HG03460 (cell line): ENCODE data around the gene SEMA3D.

Experiments
- ATAC-seq: cut with Tn5 transposase; IDR thresholded peaks from one replicate; pipeline ENCODE4 v1.9.1; 2021; ENCODE audit not compliant: unreplicated experiment

Gene SEMA3D

DNA sequence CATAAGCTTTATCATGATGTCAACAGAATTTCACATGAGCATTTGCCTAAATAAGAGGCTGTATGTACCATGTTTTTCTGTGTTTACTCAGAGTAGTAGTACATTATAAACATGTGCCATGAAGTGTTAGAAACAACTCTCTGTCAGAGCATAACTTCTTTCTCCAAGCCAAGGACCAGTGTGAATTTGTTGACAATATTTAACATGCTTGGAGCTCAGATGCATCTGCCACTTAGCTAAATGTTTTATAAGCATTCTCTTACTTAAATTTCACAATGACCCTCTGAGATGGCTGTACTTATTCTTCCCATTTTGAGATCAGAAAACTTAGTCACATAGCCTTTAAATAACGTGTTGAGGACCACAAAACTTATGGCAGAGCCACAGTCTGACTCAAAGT, 105.0 kb downstream of the SEMA3D start:
- ATAC-seq: no peak

DNA sequence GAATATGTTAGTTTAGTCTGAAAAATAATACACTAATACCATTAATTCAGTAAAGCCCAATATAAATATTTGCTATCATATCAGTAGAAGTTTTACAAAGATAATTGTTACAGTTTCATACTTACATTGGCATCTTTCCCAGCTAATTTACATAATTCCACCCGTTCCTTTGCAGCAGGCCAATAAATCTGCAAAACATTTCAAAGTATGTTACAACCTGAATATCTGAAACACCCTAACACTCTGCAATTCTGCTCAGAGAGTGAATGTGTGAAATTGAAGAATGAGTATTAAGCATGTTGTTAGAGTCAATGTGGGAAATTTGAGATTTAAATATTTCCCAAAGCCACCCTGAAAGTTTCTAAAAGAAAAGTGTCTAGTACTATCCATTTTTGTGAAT, 105.5 kb downstream of the SEMA3D start:
- ATAC-seq: no peak

DNA sequence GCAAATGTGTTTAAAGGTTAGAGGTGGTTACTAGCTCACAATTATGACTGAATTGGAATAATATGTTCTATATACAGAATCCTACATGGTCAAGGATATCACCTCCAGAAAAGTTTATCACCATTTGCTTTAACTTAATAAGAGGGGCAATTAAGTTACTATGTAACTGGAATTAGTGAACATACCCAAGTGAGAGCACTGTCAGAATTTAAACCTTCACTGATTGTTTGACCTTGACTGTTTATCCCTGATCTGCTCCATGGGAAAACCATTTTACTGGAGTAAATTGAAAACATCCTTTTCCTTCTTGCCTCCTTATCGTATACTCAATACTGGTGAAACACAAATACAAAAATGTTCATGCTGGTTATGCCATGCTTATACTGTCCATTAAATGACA, 107.4 kb downstream of the SEMA3D start:
- no peak for ATAC-seq

DNA sequence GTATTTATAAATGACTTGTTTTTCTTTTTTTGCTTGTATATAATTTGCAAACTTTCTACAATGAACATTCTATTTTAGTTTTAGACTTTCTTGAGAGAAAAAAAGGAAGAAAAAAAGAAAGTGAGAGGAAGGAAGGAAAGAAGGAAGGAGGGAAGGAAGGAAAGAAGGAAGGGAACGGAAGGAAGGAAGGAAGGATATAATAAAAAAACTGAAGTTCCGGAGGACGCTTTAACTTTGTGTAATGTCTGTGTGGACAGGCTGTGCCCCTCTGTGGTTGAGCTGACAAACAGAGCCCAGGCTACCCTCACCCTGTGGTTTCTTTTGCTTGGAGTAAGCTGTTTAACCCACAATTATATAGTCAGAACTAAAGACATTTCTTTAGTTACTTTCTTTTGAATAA, 108.7 kb downstream of the SEMA3D start:
- no peak for ATAC-seq

DNA sequence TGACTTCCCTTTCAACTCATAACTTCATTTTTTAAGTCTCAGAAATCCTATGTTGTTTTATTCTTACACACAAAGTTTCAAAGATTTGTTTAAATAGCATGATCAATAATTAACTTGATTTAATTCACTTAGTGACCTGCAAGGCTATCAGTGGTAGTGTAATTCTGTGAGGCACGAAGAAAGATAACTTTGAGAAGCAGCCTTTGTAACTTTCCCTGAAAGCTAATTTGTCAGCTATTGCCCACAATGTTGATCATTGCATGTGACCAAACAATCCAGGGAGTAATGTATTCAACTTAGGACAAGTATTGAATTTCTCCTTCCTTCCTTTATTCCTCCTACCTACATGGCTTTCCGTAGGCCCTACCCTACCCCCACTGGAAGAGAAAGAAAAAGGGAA, 111.0 kb downstream of the SEMA3D start:
- no peak for ATAC-seq

DNA sequence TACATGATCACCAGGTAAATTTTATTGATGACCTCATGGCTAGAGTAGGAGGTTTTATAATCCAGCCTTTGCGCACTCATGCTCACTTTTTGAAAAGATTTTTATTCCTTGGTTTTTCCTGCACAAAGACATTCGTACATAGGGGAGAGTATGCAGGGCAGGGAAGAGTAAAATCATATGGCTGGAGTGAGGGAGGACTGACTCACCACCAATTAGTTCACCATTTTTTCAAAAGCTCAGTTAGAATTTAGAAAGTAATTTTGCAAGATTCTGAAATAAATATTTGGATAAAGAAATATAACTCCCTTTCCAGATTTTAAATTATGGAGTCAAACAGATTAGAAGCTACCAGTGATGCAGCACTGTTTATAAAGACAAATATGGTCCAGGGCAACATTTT, 111.9 kb downstream of the SEMA3D start:
- ATAC-seq: no peak

DNA sequence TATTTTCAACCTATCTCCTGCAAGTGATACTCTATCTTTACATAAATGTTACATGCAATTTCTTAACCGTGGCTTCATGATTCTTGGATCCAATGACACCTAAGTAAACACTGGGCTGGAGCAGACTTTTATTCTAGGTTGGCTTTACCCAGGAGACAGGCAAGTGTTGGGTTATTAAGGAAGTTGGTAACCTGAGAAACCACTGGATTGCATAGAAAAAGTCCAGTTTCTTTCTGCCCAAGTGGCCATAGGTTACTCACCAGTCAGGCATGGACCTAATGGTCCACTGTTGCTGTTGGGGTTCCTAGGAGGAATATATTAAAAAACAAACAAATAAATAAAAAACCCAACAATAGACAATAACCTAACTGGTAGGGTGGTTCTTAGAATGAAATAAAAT, 112.8 kb downstream of the SEMA3D start:
- no peak for ATAC-seq

DNA sequence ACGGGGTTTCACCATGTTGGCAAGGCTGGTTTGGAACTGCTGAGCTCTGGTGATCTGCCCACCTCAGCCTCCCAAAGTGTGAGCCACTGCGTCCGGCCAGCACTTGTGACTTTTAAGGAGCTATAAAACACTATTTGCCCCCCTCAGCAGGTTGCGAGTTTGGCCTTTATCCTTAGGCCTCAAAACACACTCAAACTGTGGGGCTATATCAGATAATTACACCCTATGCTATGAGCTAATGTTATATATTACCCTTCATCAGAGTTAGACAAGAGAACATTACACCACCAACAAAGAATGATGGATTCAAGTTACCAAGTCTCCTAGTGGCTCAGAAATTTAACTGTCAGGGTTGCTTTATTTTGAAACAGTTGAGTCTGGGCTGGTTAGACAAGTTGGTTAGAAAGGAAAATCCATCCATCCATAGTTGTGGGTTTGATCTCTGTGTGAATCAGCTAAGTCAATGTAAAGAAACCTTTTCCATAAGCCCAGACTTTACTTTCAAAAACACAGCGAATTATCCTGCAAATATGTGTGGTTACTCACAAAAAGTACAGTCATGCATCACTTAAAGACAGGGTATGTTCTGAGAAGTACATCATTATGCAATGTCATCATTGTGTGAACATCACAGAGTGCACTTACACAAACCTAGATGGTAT, 115.8 kb downstream of the SEMA3D start:
- ATAC-seq: no peak

DNA sequence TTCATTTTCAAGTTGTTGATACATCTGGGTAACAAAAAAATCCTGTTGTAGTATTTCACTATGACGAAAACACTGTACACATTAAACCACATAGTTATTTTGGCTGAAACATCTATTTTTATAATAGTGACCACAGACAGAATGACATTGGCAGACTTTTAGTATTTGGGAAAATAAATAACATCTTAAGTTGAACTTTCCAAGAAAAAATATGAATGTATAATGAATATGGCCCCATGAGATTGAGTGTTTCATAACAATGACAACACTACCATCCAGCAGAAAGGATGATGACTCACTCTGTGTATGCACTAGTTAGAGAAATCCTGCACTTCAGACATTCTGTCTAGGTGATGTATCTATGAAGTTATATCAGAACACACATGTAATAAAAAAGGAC, 118.1 kb downstream of the SEMA3D start:
- ATAC-seq: no peak

DNA sequence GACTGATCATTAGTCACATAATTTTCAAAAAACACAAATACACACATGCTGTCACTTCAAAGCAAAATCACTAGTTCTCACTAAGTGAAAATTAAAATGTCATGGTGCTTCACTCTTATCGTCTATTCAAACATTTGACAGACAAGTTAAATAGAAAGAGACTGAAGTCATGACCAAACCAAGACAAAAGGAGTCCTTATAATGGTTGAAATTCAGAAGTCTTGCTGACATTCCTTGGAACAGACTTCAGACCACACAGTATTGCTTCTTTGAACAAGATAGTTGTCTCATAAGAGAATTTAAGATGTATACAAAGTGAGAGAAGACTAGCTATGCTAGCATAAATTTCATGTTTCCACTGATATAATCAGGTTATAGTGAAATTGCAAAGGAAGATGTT, 119.5 kb downstream of the SEMA3D start:
- ATAC-seq: no peak

DNA sequence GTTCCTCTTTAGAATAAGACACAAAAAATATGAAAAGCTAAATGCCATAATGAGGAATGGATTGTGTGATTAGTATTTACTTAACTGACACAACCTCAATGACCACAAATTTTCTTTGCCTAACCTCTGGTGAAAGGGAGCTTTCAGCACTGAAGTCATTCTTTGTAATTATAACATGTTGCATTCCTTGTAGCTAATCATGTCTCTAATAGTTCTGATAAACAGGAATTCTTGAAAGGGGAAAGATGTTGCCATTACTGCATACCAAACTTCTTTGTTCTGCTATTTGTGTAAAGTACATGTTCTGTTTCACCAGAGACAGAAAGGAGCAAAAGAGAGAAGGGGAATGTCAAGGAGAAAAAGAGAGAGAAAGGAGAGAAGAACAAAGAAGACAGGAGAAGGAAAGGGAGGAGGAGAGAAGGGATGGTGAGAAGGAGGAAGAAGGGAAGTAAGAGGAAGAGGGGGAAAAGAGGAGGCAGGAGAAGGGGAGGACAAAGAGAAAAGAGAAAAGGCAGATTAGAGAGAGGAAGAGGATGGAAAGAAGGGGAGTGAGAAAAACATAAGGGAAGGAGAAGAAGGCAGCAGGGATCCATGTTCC, 120.9 kb downstream of the SEMA3D start:
- ATAC-seq: no peak

DNA sequence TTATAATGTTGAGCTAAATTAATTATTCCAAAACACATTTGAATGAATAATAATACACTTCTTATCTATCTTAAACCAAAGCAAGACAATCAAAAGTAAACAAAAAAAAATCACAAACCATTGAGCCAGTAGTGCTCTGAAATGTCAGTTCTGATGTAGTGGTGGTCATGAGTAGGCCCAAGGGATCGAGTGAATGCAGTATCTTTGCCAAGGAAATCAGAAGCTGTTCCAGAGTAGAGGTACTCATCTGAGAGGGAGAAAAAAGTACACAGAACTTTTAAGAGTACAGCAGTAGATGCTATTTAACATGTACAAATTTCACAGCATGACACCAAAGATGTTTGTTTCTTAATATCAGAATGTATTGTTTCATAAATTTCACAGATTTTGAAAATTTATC, 121.5 kb downstream of the SEMA3D start:
- ATAC-seq: no peak

DNA sequence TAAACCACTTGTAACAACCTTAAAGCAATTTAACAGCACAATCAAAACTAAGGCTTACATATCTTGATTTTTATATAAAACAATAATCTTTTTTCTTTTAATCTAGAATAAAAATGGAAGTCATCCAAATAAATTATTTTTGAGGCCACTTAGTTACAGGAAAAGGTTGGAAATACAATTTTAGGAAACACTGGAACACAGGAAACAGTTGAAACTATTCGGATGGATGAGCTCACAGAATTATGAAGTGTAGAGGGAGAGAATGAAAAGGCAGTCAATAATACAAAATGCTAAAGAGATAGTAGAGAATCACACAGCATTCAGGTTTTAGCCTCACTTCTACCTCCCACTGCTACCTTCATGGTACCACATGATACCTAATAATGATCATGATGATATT, 124.2 kb downstream of the SEMA3D start:
- no peak for ATAC-seq

DNA sequence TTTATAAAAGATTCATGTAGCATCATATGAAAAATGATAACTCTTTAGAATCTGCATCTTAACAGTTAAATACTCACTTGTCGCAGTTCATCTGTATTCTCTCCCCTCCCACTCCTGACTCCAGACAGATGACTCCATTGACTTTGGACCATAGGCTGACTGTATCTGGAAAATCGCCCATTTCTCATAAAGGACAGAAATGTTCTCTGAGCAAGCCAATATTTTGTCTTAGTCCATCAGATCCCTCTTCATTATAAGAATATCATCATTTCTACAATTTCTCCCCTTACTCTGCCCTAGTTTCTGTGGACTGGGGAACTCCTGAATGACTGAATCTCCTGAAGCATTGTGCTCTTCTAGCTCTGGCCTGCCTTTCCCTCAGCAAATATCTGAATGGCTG, 125.4 kb downstream of the SEMA3D start:
- ATAC-seq: no peak

DNA sequence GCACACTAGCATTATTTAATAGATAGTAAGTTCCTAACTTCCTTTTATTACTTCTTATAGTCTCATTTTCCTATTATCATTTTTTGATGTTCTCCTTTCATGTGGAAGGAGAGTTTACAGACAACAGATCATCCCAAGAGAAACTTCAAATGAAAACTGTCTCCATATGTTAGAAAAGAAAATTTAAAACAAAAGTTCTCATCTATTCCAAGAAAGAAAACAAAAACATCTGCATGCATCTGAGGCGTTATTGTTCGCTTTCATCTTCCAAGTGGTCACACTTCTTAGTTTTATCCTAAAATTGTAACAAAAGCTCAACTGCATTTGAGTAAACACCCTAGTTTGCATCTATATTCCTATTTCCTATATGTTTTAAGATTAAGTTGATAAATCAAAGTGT, 126.2 kb downstream of the SEMA3D start:
- no peak for ATAC-seq

DNA sequence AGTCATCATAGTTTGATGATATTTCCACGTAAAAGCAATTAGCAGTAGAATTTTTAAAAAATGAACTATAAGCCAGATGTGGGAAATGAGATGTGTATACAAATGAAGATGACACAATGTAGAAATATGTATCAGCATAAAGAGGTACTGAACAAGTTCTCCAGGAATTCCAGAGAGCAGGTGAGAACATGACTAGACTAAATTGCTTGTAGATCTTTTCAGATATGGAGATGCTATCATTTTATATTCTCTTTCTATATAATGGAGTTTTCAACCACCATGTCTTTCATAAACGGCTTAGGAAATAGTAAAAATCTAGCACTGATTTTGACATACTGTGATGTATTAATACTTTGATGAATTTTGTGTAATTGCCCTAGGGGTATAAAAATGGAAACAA, 130.9 kb downstream of the SEMA3D start:
- ATAC-seq: no peak

DNA sequence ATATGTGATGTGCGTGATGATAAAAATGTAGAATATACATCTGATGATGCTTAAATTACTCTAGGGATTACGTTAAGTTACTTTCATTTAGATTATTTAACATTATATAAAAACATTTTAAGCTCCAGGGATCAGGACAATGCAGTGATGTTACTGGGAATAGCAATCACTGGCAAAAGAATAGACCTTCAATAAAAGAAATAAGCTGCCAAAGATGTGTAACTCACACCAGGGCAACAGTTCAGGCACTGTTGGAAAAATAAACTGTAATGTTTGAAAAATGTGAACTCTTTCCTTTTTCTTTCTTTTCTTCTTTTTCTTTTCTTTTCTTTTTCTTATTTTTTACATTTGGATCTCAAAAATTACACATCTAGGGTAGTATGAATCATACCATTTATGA, 131.7 kb downstream of the SEMA3D start:
- ATAC-seq: no peak

DNA sequence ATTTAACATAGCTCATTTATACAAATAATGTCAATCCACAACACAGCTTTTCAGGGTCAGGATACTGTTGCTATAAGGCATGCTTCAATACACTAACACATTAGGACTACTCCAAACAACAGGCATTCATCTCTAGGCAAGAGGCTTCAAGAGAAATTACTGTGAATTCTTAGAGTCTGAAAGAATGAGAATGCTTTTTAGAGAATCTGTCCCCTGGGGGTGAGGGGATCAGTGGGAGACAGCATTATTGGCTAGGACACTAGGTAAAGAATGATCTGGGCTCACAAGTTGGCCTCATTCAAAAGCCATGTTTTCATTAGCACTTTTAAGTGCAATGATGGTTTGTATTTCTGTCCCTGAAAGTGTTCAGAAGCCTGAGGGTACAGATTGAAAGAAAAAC, 132.6 kb downstream of the SEMA3D start:
- ATAC-seq: no peak

DNA sequence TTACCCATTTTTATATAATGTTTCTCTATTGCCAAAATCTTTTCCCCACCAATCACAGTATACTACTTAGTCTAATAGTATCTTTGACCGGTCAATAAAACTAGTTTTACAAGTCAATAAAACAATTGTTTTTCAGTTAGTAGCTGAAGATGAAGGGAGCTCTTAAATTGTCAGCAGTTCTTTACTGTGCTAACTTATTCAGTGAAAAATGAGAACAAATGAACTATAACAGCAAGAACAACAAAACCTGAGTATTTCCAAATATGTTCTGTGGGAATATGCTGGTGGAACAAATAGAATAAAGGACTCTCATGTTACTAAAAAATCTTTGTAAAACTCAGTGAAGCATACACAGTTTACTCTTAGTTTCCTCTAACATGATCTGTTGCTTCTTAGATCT, 134.0 kb downstream of the SEMA3D start:
- no peak for ATAC-seq

DNA sequence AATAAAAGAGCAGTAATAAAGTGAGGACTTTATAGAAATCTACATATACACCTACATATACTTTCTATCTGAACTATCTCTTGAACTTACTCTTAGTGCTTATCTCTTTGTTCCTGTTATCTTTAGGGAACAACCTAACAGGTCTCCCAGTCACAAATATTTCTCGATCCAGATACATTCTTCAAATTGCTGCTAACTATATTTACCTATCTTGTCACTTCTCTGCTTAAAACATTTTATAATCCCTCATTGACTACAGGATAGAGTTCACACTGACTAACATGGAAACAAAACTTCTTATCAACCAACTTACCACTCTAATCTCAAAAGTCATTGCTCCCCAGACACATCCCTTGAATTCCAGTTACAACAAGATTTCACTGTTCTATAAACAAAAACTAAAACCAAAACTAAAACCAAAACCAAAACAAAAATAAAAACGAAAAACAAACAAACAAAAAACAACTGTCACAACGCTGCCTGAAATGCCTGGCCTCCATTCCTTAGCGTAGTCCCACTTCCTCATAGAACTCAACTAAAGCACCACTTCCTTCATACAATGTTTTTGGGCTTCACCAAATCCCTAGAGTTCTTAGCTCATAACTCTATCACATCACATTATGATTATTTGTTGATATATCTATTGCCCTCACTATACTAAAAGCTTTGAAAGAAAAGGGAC, 134.7 kb downstream of the SEMA3D start:
- ATAC-seq: no peak

DNA sequence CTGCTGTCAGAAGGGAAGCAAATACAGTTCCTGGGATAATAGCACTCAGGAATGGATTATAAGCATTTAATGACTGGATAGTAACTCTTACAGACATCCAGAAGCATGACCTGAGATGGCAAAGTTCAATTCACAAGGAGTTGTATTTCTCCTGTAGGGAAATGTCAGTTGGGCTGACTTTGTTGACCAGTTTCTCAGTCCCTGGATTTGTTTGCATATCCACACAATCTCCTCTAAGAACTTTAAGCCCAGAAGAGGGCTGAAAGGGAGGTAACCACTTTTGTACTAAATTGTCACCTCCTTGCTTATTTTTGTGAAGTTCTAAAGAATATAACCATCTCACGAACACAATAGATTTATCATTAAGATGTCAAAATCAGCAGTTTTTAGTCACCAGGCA, 140.3 kb downstream of the SEMA3D start:
- ATAC-seq: no peak

DNA sequence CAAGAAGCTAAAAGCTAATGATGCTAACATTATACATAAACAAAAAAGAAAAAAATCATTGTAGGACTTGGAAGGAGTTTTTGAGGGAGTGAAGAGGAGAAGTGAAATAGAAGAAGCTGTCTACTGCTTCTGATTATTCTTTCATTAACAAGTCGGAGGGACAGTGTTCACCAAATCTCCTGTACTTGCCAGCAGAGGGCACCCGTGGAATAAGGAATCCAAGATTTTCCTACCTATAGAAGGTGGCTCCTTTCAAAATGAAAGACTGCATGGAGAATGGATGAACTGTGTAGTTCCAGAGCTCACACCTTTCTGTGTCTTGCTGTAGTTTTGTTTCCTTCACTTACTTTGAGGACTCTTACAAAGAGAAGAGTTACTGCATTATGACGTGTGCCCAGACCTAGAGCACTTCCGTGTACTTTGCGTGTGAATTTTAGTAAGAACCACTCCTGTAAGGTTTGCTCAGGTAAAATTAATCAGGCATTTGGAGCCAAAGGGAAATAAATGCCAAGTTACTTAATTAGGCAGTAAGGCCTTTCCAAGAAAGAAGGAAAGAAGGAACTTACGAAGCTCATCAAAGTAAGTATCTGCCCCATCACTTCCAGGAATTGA, 145.1 kb downstream of the SEMA3D start:
- ATAC-seq: no peak
